Coronary artery (tissue), 2 donors: ENCODE data around the gene NTN3.

ENCODE experiments used
- DNase-seq: peaks from one replicate; pipeline ENCODE4 v3.0.0-alpha.2; 2017; ENCODE audit warnings: low spot score
- H3K27ac ChIP-seq, 2 donors: fragments of 200-600 bp; sonication (generic); one replicate each; pipeline ENCODE4 v1.5.1; 2016 to 2019
- H3K4me3 ChIP-seq: fragments of 200-600 bp; sonication (generic); 2 replicates; pipeline ENCODE4 v1.5.1; 2016; ENCODE audit warnings: mild to moderate bottlenecking, moderate library complexity
- CTCF ChIP-seq: fragments of 200-600 bp; sonication (generic); IDR thresholded peaks from one replicate; pipeline ENCODE4 v1.5.1; 2019; ENCODE audit warnings: antibody characterized with exemption

Gene NTN3

GRCh38 chr16:2467528-2468232 lies 3.4 kb upstream of the NTN3 start:
- no peak for TF ChIP-seq CTCF
- Histone ChIP-seq H3K27ac (peak overlapping the region; percentile 17 to 63), H3K4me3 (peak overlapping the region; percentile 80)
- no peak for DNase-seq

DNA sequence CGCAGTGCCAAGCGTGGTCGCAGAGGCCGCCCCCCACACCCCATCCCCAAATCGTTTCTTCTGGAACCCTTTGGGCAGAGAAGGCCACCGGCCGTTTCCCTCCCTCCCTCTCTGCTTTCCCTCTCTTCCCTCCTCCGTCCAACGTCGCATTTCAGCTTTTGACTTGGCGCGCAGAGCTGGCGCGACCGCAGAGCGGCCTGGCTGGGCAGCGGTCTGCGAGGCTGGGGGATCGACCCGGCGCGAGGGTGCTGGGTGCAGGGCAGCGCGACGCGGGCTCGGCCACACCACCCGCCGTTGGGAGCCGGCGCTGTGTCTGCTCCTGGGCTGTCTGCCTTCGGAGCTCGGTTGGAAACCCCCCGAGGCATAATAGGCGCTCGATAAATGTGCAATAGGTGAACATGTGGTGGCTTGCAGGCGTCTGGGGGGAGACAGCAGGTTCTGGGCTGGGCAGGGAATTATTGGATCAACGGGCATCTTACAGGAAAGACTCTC lies 2.8 kb upstream of the NTN3 start:
- no peak for DNase-seq
- TF ChIP-seq CTCF = no peak
- Histone ChIP-seq H3K4me3 (peak overlapping the region; percentile 80), H3K27ac (peak overlapping the region in 1 of 2 donors; percentile 63)

GRCh38 chr16:2468725-2469398 lies 2.2 kb upstream of the NTN3 start:
- no peak for TF ChIP-seq CTCF
- Histone ChIP-seq H3K4me3 (peak overlapping the region; percentile 80), H3K27ac (no peak overlapping the region)
- DNase-seq = no peak

- no peak for TF ChIP-seq CTCF
- DNase-seq = no peak
- Histone ChIP-seq H3K27ac (no peak overlapping the region), H3K4me3 (no peak overlapping the region)
Observed at GRCh38 chr16:2469399-2470233, 1.5 kb upstream of the NTN3 start.

GRCh38 chr16:2470234-2470601 lies 879 bp upstream of the NTN3 start:
- Histone ChIP-seq H3K4me3 (no peak overlapping the region), H3K27ac (no peak overlapping the region)
- DNase-seq = no peak
- no peak for TF ChIP-seq CTCF

- no peak for TF ChIP-seq CTCF
- Histone ChIP-seq H3K4me3 (peak overlapping the region; percentile 64), H3K27ac (no peak overlapping the region)
- DNase-seq = no peak
Observed at GRCh38 chr16:2470603-2471015, 488 bp upstream of the NTN3 start.
